Posterior cingulate gyrus (tissue), 11 donors: Measurements from ENCODE around the gene USP3.
A peak's percentile ranks its signal among the peaks of the same experiment; 100 is the strongest.
"Not testable (repeated sequence)": the region's sequence is repeated elsewhere in the genome, so short reads cannot be mapped to it uniquely, and the experiment has no call there.

Experiments
- DNase-seq, 10 donors: peaks; one replicate each; pipeline versions ENCODE4 v3.0.0 to v3.0.0-alpha.2; 2020 to 2021; ENCODE audit warnings: mixed read lengths in 3 of 10
- intact Hi-C: fragments of 100-400 bp; cut with DNase I; formaldehyde crosslinking; loops from one replicate; pipeline ENCODE4 v1.15.1; 2023

The USP3 gene

GRCh38 chr15:63532307-63532744 lies 27.9 kb downstream of the USP3 start:
- no peak for DNase-seq
- intact Hi-C loops, result no loop called here

GRCh38 chr15:63534888-63535287 lies 30.5 kb downstream of the USP3 start:
- intact Hi-C loops, DNase-seq: not testable (repeated sequence)

GRCh38 chr15:63535689-63536088 lies 31.3 kb downstream of the USP3 start:
- no peak for DNase-seq
- intact Hi-C loops, result no loop called here

- DNase-seq, result no peak
- intact Hi-C loops, result no loop called here
Observed at GRCh38 chr15:63538876-63539275, 34.5 kb downstream of the USP3 start.

GRCh38 chr15:63539521-63539920 lies 35.1 kb downstream of the USP3 start:
- peak in 3 of 10 donors; percentile 24 to 81 (median 58) for DNase-seq
- intact Hi-C loops, result no loop called here

- intact Hi-C loops, result no loop called here
- DNase-seq, result no peak
Observed at GRCh38 chr15:63539998-63540397, 35.6 kb downstream of the USP3 start.

- no peak for DNase-seq
- intact Hi-C loops, result no loop called here
Observed at GRCh38 chr15:63540449-63540848, 36.1 kb downstream of the USP3 start.

- DNase-seq, result no peak
- intact Hi-C loops, result no loop called here
Observed at GRCh38 chr15:63544258-63545026, 40.0 kb downstream of the USP3 start.

GRCh38 chr15:63545520-63545919 lies 41.1 kb downstream of the USP3 start:
- no peak for DNase-seq
- intact Hi-C loops, result no loop called here

- intact Hi-C loops, result no loop called here
- DNase-seq, result no peak
Observed at GRCh38 chr15:63551400-63551799, 47.0 kb downstream of the USP3 start.

GRCh38 chr15:63553388-63553791 lies 49.0 kb downstream of the USP3 start:
- intact Hi-C loops, result no loop called here
- DNase-seq, result no peak

- intact Hi-C loops, result no loop called here
- DNase-seq, result no peak
Observed at GRCh38 chr15:63554337-63554927, 50.0 kb downstream of the USP3 start.

GRCh38 chr15:63555507-63555906 lies 51.1 kb downstream of the USP3 start:
- DNase-seq, result no peak
- intact Hi-C loops, result no loop called here

GRCh38 chr15:63556246-63556645 lies 51.9 kb downstream of the USP3 start:
- DNase-seq, result no peak
- intact Hi-C loops, result no loop called here

- intact Hi-C loops, result no loop called here
- no peak for DNase-seq
Observed at GRCh38 chr15:63556736-63557135, 52.3 kb downstream of the USP3 start.

- intact Hi-C loops, result no loop called here
- DNase-seq, result no peak
Observed at GRCh38 chr15:63559753-63560152, 55.4 kb downstream of the USP3 start.

- intact Hi-C loops, result no loop called here
- no peak for DNase-seq
Observed at GRCh38 chr15:63560741-63561448, 56.5 kb downstream of the USP3 start.

- intact Hi-C loops, result no loop called here
- DNase-seq, result no peak
Observed at GRCh38 chr15:63564093-63564492, 59.7 kb downstream of the USP3 start.

- intact Hi-C loops, result no loop called here
- DNase-seq, result no peak
Observed at GRCh38 chr15:63565536-63566186, 61.3 kb downstream of the USP3 start.

- no peak for DNase-seq
- intact Hi-C loops, result no loop called here
Observed at GRCh38 chr15:63572749-63573464, 68.5 kb downstream of the USP3 start.

GRCh38 chr15:63573533-63573932 lies 69.1 kb downstream of the USP3 start:
- intact Hi-C loops, result no loop called here
- DNase-seq, result no peak
